GM23338 (cell line): ENCODE measurements around the gene TELO2. TPM values are rescaled to one million over a fixed set of nuclear protein-coding genes. Genes with fewer than 3 reads are reported as not detected.

Source experiments
- ATAC-seq: fragments of 200-7000 bp; cut with Tn5 transposase; 3 replicates; pipeline ENCODE4 v1.9.1; 2020
- DNase-seq: peaks from one replicate; pipeline ENCODE4 v3.0.0-alpha.2; 2015; ENCODE audit warnings: low spot score
- H2AFZ ChIP-seq: fragments of 200-600 bp; sonication (generic); 2 replicates; pipeline ENCODE4 v1.8.0; 2016; ENCODE audit warnings: antibody characterized with exemption, mild to moderate bottlenecking, moderate library complexity
- H3F3A ChIP-seq: fragments of 200-600 bp; sonication (generic); replicated peaks from 2 replicates; pipeline ENCODE4 v1.8.0; 2017; ENCODE audit warnings: antibody characterized with exemption, mixed run types, low read depth
- H3K27ac ChIP-seq: fragments of 200-600 bp; sonication (generic); 2 replicates; pipeline ENCODE4 v1.6.1; 2016; ENCODE audit warnings: low read depth
- H3K27me3 ChIP-seq: fragments of 200-600 bp; sonication (generic); 2 replicates; pipeline ENCODE4 v1.8.0; 2016; ENCODE audit warnings: mild to moderate bottlenecking, mixed run types, moderate library complexity; ENCODE audit not compliant: insufficient read depth
- H3K36me3 ChIP-seq: fragments of 200-600 bp; sonication (generic); 2 replicates; pipeline ENCODE4 v1.8.0; 2016; ENCODE audit warnings: mild to moderate bottlenecking; ENCODE audit not compliant: insufficient read depth
- H3K4me1 ChIP-seq: fragments of 200-600 bp; sonication (generic); 2 replicates; pipeline ENCODE4 v1.8.0; 2016; ENCODE audit warnings: mild to moderate bottlenecking, moderate library complexity; ENCODE audit not compliant: insufficient read depth
- H3K4me2 ChIP-seq: fragments of 200-600 bp; sonication (generic); 2 replicates; pipeline ENCODE4 v1.7.1; 2017; ENCODE audit warnings: mixed run types
- H3K4me3 ChIP-seq: fragments of 200-600 bp; sonication (generic); 2 replicates; pipeline ENCODE4 v1.6.1; 2016; ENCODE audit warnings: mixed run types
- H3K79me2 ChIP-seq: fragments of 200-600 bp; sonication (generic); replicated peaks from 2 replicates; pipeline ENCODE4 v1.8.0; 2017; ENCODE audit warnings: mild to moderate bottlenecking; ENCODE audit not compliant: insufficient read depth
- H3K9me2 ChIP-seq: fragments of 200-600 bp; sonication (generic); 2 replicates; pipeline ENCODE4 v1.8.0; 2017; ENCODE audit not compliant: insufficient read depth
- H4K20me1 ChIP-seq: fragments of 200-600 bp; sonication (generic); replicated peaks from 2 replicates; pipeline ENCODE4 v1.8.0; 2017; ENCODE audit warnings: mild to moderate bottlenecking; ENCODE audit not compliant: insufficient read depth
- H3K27ac Mint-ChIP-seq: 2 replicates; pipeline ENCODE4 v1.8.0; 2020; ENCODE audit warnings: inconsistent platforms, mild to moderate bottlenecking, moderate library complexity, mixed read lengths
- H3K27me3 Mint-ChIP-seq: 3 replicates; pipeline ENCODE4 v1.8.0; 2022; ENCODE audit warnings: low read depth, mild to moderate bottlenecking, moderate library complexity, mixed read lengths, inconsistent platforms; ENCODE audit not compliant: insufficient read depth, poor library complexity
- H3K36me3 Mint-ChIP-seq: 3 replicates; pipeline ENCODE4 v1.8.0; 2021; ENCODE audit warnings: low read depth, mild to moderate bottlenecking, inconsistent platforms, moderate library complexity, mixed read lengths
- H3K4me1 Mint-ChIP-seq: 3 replicates; pipeline ENCODE4 v1.8.0; 2020; ENCODE audit warnings: mild to moderate bottlenecking, inconsistent platforms, mixed read lengths
- H3K4me3 Mint-ChIP-seq: 3 replicates; pipeline ENCODE4 v1.8.0; 2021; ENCODE audit warnings: moderate library complexity, mild to moderate bottlenecking, inconsistent platforms, mixed read lengths
- H3K9me3 Mint-ChIP-seq: 3 replicates; pipeline ENCODE4 v1.8.0; 2020; ENCODE audit warnings: moderate library complexity, mild to moderate bottlenecking, inconsistent platforms, mixed read lengths
- CREB1 ChIP-seq: fragments of 250-450 bp; sonication (Bioruptor Pico); IDR thresholded peaks from 2 replicates; pipeline ENCODE4 v1.5.0; 2020; ENCODE audit warnings: low read depth, mild to moderate bottlenecking, moderate library complexity
- EZH2 ChIP-seq: fragments of 200-600 bp; sonication (generic); IDR thresholded peaks from one replicate; pipeline ENCODE4 v1.8.0; 2017; ENCODE audit warnings: antibody characterized with exemption, mild to moderate bottlenecking, low read depth; ENCODE audit not compliant: unreplicated experiment
- EZH2phosphoT487 ChIP-seq: fragments of 200-600 bp; sonication (generic); IDR thresholded peaks from one replicate; pipeline ENCODE4 v1.8.1; 2018; ENCODE audit warnings: antibody characterized with exemption; ENCODE audit not compliant: unreplicated experiment
- JUNB ChIP-seq: IDR thresholded peaks from one replicate; pipeline ENCODE4 v1.6.1; 2016; ENCODE audit warnings: antibody characterized with exemption; ENCODE audit not compliant: unreplicated experiment
- NANOG ChIP-seq: IDR thresholded peaks from 2 replicates; pipeline ENCODE4 v1.6.1; 2016; ENCODE audit warnings: antibody characterized with exemption, borderline replicate concordance
- POLR2AphosphoS5 ChIP-seq: IDR thresholded peaks from 2 replicates; pipeline ENCODE4 v1.6.1; 2016; ENCODE audit warnings: antibody characterized with exemption, low read depth
- STAT1 ChIP-seq: IDR thresholded peaks from one replicate; pipeline ENCODE4 v1.6.1; 2016; ENCODE audit warnings: antibody characterized with exemption; ENCODE audit not compliant: unreplicated experiment
- ZNF114 ChIP-seq: fragments of 250-450 bp; sonication (Bioruptor Pico); IDR thresholded peaks from 2 replicates; pipeline ENCODE4 v1.5.0; 2020; ENCODE audit warnings: mild to moderate bottlenecking, moderate library complexity
- ZNF331 ChIP-seq: fragments of 250-450 bp; sonication (Bioruptor Pico); IDR thresholded peaks from 2 replicates; pipeline ENCODE4 v1.5.0; 2020; ENCODE audit warnings: low read depth, mild to moderate bottlenecking, moderate library complexity
- polyA plus RNA-seq: library from polyadenylated mRNA; unstranded; fragments of >200 nt; fragmentation: Nextera tagmentation; extraction: Ambion mirVana; gene quantifications from 2 replicates; pipeline ENCODE4 v1.2.1, GENCODE V29; 2016
- total RNA-seq: library from RNA; depleted of rRNA; stranded (reverse); fragments of >200 nt; shearing (Covaris generic); gene quantifications from 2 replicates; pipeline ENCODE4 v1.2.3, GENCODE V29; 2014
- TF ChIP-seq, protein P1 (sequence below): IDR thresholded peaks from 2 replicates; pipeline ENCODE4 v1.6.1; 2016; ENCODE audit warnings: antibody characterized with exemption
- TF ChIP-seq, protein P2 (sequence below): fragments of 250-450 bp; sonication (Bioruptor Pico); IDR thresholded peaks from 2 replicates; pipeline ENCODE4 v1.5.0; 2020; ENCODE audit warnings: mild to moderate bottlenecking, moderate library complexity
- TF ChIP-seq, protein P3 (sequence below): IDR thresholded peaks from one replicate; pipeline ENCODE4 v1.6.1; 2018; ENCODE audit warnings: antibody characterized with exemption; ENCODE audit not compliant: unreplicated experiment
- TF ChIP-seq, protein P4 (sequence below), 2 experiments: fragments of 200-600 bp in 1 of 2; sonication (generic) in 1 of 2; conservative IDR thresholded peaks; 2 replicates each; pipeline versions ENCODE4 v1.5.1 to v1.6.1; 2016 to 2017; ENCODE audit warnings: antibody characterized with exemption in 2 of 2, low read depth in 2 of 2, mild to moderate bottlenecking in 2 of 2, moderate library complexity in 1 of 2

The TELO2 gene
- total and polyA plus RNA-seq, 2 experiments from 2014 or later = 45.4 to 76.0 TPM

DNA sequence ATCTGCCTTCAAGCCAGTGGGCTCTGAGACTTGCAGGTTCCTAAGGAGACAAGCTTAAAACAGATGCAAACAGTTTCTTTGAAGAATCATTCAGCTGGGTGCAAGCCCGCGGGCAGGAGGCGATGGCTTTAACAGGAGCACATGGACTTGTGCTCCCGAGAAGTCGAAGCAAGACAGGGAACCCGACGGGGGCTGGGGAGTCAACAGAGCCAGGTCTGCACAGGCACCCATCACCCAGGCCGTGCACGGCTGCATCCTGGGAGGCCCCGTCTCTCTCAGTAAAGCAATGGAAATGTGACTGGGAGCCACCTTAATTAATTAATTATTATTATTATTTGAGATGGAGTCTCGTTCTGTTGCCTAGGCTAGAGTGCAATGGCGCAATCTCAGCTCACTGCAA is 4.1 kb upstream of the TELO2 start:
- H3K4me2 ChIP-seq = no peak overlapping the region
- H2AFZ ChIP-seq = no peak overlapping the region
- no peak overlapping the region for H3K4me3 ChIP-seq
- Mint-ChIP-seq H3K4me3 (no peak overlapping the region), H3K36me3 (0 out of 3 replicates have a peak, but pooled peaks cover under 1% of the 10 kb centered on the region), H3K4me1 (peaks cover 6% of the 10 kb centered on the region; the same call in 2 of the 3 replicates), H3K9me3 (peaks cover 2% of the 10 kb centered on the region; the same call in 1 of the 3 replicates), H3K27ac (no peak overlapping the region), H3K27me3 (peaks cover 22% of the 10 kb centered on the region)
- H3K27ac ChIP-seq = no peak overlapping the region
- no peak for DNase-seq
- no peaks in the 10 kb centered on the region for H3K36me3 ChIP-seq
- peaks cover 3% of the 10 kb centered on the region; the same call in 1 of the 2 replicates for H3K79me2 ChIP-seq
- no peak for ATAC-seq
- 0 out of 2 replicates have a peak, but pooled peaks cover 4% of the 10 kb centered on the region for H3K4me1 ChIP-seq
- TF ChIP-seq POLR2AphosphoS5 = no peak
- no peak for TF ChIP-seq JUNB
- TF ChIP-seq, protein P1, sequence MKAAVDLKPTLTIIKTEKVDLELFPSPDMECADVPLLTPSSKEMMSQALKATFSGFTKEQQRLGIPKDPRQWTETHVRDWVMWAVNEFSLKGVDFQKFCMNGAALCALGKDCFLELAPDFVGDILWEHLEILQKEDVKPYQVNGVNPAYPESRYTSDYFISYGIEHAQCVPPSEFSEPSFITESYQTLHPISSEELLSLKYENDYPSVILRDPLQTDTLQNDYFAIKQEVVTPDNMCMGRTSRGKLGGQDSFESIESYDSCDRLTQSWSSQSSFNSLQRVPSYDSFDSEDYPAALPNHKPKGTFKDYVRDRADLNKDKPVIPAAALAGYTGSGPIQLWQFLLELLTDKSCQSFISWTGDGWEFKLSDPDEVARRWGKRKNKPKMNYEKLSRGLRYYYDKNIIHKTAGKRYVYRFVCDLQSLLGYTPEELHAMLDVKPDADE = no peak
- TF ChIP-seq, protein P2, sequence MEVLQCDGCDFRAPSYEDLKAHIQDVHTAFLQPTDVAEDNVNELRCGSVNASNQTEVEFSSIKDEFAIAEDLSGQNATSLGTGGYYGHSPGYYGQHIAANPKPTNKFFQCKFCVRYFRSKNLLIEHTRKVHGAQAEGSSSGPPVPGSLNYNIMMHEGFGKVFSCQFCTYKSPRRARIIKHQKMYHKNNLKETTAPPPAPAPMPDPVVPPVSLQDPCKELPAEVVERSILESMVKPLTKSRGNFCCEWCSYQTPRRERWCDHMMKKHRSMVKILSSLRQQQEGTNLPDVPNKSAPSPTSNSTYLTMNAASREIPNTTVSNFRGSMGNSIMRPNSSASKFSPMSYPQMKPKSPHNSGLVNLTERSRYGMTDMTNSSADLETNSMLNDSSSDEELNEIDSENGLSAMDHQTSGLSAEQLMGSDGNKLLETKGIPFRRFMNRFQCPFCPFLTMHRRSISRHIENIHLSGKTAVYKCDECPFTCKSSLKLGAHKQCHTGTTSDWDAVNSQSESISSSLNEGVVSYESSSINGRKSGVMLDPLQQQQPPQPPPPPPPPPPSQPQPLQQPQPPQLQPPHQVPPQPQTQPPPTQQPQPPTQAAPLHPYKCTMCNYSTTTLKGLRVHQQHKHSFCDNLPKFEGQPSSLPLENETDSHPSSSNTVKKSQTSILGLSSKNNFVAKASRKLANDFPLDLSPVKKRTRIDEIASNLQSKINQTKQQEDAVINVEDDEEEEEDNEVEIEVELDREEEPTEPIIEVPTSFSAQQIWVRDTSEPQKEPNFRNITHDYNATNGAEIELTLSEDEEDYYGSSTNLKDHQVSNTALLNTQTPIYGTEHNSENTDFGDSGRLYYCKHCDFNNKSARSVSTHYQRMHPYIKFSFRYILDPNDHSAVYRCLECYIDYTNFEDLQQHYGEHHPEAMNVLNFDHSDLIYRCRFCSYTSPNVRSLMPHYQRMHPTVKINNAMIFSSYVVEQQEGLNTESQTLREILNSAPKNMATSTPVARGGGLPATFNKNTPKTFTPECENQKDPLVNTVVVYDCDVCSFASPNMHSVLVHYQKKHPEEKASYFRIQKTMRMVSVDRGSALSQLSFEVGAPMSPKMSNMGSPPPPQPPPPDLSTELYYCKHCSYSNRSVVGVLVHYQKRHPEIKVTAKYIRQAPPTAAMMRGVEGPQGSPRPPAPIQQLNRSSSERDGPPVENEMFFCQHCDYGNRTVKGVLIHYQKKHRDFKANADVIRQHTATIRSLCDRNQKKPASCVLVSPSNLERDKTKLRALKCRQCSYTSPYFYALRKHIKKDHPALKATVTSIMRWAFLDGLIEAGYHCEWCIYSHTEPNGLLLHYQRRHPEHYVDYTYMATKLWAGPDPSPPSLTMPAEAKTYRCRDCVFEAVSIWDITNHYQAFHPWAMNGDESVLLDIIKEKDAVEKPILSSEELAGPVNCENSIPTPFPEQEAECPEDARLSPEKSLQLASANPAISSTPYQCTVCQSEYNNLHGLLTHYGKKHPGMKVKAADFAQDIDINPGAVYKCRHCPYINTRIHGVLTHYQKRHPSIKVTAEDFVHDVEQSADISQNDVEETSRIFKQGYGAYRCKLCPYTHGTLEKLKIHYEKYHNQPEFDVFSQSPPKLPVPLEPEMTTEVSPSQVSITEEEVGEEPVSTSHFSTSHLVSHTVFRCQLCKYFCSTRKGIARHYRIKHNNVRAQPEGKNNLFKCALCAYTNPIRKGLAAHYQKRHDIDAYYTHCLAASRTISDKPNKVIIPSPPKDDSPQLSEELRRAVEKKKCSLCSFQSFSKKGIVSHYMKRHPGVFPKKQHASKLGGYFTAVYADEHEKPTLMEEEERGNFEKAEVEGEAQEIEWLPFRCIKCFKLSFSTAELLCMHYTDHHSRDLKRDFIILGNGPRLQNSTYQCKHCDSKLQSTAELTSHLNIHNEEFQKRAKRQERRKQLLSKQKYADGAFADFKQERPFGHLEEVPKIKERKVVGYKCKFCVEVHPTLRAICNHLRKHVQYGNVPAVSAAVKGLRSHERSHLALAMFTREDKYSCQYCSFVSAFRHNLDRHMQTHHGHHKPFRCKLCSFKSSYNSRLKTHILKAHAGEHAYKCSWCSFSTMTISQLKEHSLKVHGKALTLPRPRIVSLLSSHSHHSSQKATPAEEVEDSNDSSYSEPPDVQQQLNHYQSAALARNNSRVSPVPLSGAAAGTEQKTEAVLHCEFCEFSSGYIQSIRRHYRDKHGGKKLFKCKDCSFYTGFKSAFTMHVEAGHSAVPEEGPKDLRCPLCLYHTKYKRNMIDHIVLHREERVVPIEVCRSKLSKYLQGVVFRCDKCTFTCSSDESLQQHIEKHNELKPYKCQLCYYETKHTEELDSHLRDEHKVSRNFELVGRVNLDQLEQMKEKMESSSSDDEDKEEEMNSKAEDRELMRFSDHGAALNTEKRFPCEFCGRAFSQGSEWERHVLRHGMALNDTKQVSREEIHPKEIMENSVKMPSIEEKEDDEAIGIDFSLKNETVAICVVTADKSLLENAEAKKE (CRISPR knock-in tag) = no peak
- TF ChIP-seq, protein P3, sequence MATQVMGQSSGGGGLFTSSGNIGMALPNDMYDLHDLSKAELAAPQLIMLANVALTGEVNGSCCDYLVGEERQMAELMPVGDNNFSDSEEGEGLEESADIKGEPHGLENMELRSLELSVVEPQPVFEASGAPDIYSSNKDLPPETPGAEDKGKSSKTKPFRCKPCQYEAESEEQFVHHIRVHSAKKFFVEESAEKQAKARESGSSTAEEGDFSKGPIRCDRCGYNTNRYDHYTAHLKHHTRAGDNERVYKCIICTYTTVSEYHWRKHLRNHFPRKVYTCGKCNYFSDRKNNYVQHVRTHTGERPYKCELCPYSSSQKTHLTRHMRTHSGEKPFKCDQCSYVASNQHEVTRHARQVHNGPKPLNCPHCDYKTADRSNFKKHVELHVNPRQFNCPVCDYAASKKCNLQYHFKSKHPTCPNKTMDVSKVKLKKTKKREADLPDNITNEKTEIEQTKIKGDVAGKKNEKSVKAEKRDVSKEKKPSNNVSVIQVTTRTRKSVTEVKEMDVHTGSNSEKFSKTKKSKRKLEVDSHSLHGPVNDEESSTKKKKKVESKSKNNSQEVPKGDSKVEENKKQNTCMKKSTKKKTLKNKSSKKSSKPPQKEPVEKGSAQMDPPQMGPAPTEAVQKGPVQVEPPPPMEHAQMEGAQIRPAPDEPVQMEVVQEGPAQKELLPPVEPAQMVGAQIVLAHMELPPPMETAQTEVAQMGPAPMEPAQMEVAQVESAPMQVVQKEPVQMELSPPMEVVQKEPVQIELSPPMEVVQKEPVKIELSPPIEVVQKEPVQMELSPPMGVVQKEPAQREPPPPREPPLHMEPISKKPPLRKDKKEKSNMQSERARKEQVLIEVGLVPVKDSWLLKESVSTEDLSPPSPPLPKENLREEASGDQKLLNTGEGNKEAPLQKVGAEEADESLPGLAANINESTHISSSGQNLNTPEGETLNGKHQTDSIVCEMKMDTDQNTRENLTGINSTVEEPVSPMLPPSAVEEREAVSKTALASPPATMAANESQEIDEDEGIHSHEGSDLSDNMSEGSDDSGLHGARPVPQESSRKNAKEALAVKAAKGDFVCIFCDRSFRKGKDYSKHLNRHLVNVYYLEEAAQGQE = no peak
- TF ChIP-seq EZH2phosphoT487 = no peak
- TF ChIP-seq ZNF114 (CRISPR knock-in tag) = no peak
- TF ChIP-seq, protein P4, sequence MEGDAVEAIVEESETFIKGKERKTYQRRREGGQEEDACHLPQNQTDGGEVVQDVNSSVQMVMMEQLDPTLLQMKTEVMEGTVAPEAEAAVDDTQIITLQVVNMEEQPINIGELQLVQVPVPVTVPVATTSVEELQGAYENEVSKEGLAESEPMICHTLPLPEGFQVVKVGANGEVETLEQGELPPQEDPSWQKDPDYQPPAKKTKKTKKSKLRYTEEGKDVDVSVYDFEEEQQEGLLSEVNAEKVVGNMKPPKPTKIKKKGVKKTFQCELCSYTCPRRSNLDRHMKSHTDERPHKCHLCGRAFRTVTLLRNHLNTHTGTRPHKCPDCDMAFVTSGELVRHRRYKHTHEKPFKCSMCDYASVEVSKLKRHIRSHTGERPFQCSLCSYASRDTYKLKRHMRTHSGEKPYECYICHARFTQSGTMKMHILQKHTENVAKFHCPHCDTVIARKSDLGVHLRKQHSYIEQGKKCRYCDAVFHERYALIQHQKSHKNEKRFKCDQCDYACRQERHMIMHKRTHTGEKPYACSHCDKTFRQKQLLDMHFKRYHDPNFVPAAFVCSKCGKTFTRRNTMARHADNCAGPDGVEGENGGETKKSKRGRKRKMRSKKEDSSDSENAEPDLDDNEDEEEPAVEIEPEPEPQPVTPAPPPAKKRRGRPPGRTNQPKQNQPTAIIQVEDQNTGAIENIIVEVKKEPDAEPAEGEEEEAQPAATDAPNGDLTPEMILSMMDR (conservative IDR thresholded peaks at IDR 0.05; ENCODE audit: low read depth in 2 of 2) = no peak
- no peak for TF ChIP-seq CREB1 (CRISPR knock-in tag)
- no peak for TF ChIP-seq ZNF331 (CRISPR knock-in tag)
- no peak for TF ChIP-seq EZH2
- no peak for TF ChIP-seq NANOG
- no peak for TF ChIP-seq STAT1
- H4K20me1 ChIP-seq = no peaks in the 10 kb centered on the region
- H3F3A ChIP-seq = 0 out of 2 replicates have a peak, but pooled peaks cover 6% of the 10 kb centered on the region
- H3K9me2 ChIP-seq = no peaks in the 10 kb centered on the region
- no peaks in the 10 kb centered on the region for H3K27me3 ChIP-seq
